Esophagus muscularis mucosa (tissue), 4 donors: ENCODE results near the gene PODXL2. TPM values are rescaled to one million over a fixed set of nuclear protein-coding genes. Genes with fewer than 3 reads are reported as not detected.

ENCODE experiments used
- DNase-seq: peaks from one replicate; pipeline ENCODE4 v3.0.0-alpha.2; 2017; ENCODE audit errors: extremely low spot score
- H3K27ac ChIP-seq, 4 donors: fragments of 200-600 bp; sonication (generic); replicated peaks in 1 of 4; 1 replicate in 3 of 4; 2 replicates in 1 of 4; pipeline ENCODE4 v1.5.1; 2016 to 2019; ENCODE audit warnings: mild to moderate bottlenecking in 1 of 4
- H3K27me3 ChIP-seq, 4 donors: fragments of 200-600 bp; sonication (generic); one replicate each; pipeline versions ENCODE4 v1.5.1 to v1.6.0; 2016 to 2019
- H3K36me3 ChIP-seq, 4 donors: fragments of 200-600 bp; sonication (generic); one replicate each; pipeline ENCODE4 v1.5.1; 2016 to 2019
- H3K4me1 ChIP-seq, 4 donors: fragments of 200-600 bp; sonication (generic); one replicate each; pipeline ENCODE4 v1.5.1; 2016 to 2019
- H3K4me3 ChIP-seq, 4 donors: fragments of 200-600 bp; sonication (generic); 1 replicate in 2 of 4; 2 replicates in 2 of 4; pipeline ENCODE4 v1.5.1; 2016 to 2019; ENCODE audit warnings: mild to moderate bottlenecking in 4 of 4, moderate library complexity in 1 of 4
- H3K9me3 ChIP-seq, 4 donors: fragments of 200-600 bp; sonication (generic); 1 replicate in 3 of 4; 2 replicates in 1 of 4; pipeline ENCODE4 v1.5.1; 2016 to 2019
- EP300 ChIP-seq: sonication (generic); formaldehyde crosslinking; IDR thresholded peaks from one replicate; pipeline ENCODE4 v1.6.1; 2017; ENCODE audit warnings: antibody characterized with exemption
- POLR2A ChIP-seq: fragments of 450-650 bp; IDR thresholded peaks from one replicate; pipeline ENCODE4 v1.6.1; 2017; ENCODE audit warnings: antibody characterized with exemption, moderate library complexity, mild to moderate bottlenecking, low read depth
- POLR2AphosphoS5 ChIP-seq, 2 donors: sonication (generic); formaldehyde crosslinking; IDR thresholded peaks; one replicate each; pipeline ENCODE4 v1.6.1; 2017; ENCODE audit warnings: antibody characterized with exemption in 2 of 2
- WGBS: methylation state at CpG from one replicate; pipeline ENCODE4 v1.1.5; 2018; 5-methylcytosine and 5-hydroxymethylcytosine counted together
- intact Hi-C: fragments of 100-400 bp; cut with DNase I; formaldehyde crosslinking; loops from one replicate; pipeline ENCODE4 v1.15.1; 2023
- total RNA-seq, 4 donors: library from RNA; depleted of rRNA; stranded (reverse); fragments of >200 nt; gene quantifications; one replicate each; pipeline versions ENCODE4 v1.1.0 to v1.2.1, GENCODE V29; 2016
- TF ChIP-seq, protein P1 (sequence below), 3 experiments: fragments of 200-600 bp in 2 of 3; fragments of 450-650 bp in 1 of 3; sonication (generic) in 2 of 3; IDR thresholded peaks; one replicate each; pipeline ENCODE4 v1.5.1; 2017 to 2019; ENCODE audit warnings: antibody characterized with exemption in 3 of 3, mild to moderate bottlenecking in 2 of 3, moderate library complexity in 1 of 3

PODXL2 gene
- total RNA-seq, 4 donors from 2014 or later = 1.7 to 3.1 (median 2.5) TPM

DNA sequence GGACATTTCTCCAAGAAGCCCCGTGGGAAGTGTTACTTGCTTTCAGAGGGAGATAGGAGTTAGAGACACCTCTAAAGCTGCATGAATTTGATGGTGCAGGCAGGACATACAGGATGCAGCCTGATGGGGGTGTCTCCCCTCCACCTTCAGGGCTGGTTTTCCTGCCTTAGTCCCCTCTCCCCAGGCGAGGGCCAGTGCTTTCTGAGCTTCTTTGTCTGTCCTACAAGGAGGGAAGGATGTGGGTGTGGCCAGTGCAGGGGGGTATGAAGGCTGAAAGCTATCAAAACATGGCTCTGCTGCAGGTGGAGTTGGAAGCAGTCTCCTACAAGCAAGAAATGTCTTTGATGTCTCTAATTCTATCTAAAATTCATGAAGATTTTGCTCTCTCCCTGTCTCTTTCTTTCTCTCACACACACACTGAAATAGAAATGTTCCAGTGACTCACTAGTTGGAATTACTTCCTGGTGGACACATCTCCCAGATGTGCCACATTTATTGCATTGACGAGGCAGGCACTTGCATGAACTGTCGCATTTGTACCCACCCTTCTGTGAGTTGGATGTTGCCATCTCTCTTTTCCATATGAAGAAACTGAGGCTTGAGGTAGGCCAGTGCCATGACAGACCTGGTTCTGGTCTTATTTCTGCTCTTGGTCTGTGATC, 13.9 kb upstream of the PODXL2 start:
- DNase-seq = no peak
- H3K27ac ChIP-seq = no peak overlapping the region
- intact Hi-C loops = no loop called here
- H3K36me3 ChIP-seq = peaks cover 2 to 66% (median 34%) of the 10 kb centered on the region in 4 donors
- H3K4me1 ChIP-seq = peaks cover 0 to 8% (median 0%) of the 10 kb centered on the region in 4 donors
- TF ChIP-seq, protein P1, sequence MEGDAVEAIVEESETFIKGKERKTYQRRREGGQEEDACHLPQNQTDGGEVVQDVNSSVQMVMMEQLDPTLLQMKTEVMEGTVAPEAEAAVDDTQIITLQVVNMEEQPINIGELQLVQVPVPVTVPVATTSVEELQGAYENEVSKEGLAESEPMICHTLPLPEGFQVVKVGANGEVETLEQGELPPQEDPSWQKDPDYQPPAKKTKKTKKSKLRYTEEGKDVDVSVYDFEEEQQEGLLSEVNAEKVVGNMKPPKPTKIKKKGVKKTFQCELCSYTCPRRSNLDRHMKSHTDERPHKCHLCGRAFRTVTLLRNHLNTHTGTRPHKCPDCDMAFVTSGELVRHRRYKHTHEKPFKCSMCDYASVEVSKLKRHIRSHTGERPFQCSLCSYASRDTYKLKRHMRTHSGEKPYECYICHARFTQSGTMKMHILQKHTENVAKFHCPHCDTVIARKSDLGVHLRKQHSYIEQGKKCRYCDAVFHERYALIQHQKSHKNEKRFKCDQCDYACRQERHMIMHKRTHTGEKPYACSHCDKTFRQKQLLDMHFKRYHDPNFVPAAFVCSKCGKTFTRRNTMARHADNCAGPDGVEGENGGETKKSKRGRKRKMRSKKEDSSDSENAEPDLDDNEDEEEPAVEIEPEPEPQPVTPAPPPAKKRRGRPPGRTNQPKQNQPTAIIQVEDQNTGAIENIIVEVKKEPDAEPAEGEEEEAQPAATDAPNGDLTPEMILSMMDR (IDR thresholded peaks at IDR 0.05) = no peak
- no peak for TF ChIP-seq EP300
- TF ChIP-seq POLR2AphosphoS5 (IDR thresholded peaks at IDR 0.05) = no peak
- no peak for TF ChIP-seq POLR2A
- 85% methylated on average over 4 of the region's 4 CpGs for WGBS
- no peaks in the 10 kb centered on the region for H3K9me3 ChIP-seq
- no peaks in the 10 kb centered on the region for H3K27me3 ChIP-seq
- no peak overlapping the region for H3K4me3 ChIP-seq

DNA sequence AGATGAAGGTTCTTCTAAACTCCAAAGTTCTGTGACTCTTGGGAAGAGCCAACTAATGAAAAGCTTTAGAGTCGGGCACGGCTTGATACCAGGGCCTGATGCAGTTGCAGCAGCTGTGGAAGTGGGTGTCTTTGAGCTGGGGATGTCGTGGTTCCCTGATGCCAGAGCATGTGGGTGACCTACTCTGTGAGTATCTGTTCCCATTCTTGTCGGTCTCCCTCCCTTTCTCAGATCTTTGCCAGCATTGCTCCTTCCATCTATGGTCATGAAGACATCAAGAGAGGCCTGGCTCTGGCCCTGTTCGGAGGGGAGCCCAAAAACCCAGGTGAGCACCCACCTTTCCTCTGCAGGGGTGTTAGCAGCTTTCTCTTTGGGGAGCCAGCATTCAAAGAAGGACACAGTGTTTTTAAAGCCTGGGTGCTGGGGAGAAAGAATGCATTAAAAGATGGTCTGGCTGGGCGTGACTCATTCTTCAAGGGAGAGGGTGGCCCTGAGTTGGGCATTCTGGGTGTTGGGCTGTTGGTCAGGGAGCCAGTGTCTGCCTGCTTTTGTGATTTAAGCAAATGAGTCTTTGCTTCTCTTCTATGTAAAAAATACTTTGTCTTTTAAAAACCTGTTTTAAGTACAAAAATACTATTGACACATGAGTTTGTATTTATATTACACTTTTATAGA, 13.2 kb upstream of the PODXL2 start:
- H3K27me3 ChIP-seq = no peaks in the 10 kb centered on the region
- WGBS = 85% methylated on average over 6 of the region's 6 CpGs
- peaks cover 0 to 66% (median 40%) of the 10 kb centered on the region in 4 donors for H3K36me3 ChIP-seq
- H3K27ac ChIP-seq = no peak overlapping the region
- H3K9me3 ChIP-seq = no peaks in the 10 kb centered on the region
- no peak for DNase-seq
- TF ChIP-seq EP300 (no peak), POLR2A (no peak), POLR2AphosphoS5 (IDR thresholded peaks at IDR 0.05) (no peak)
- TF ChIP-seq, protein P1 (IDR thresholded peaks at IDR 0.05) = no peak
- peaks cover 0 to 8% (median 0%) of the 10 kb centered on the region in 4 donors for H3K4me1 ChIP-seq
- no peak overlapping the region for H3K4me3 ChIP-seq
- intact Hi-C loops = no loop called here

DNA sequence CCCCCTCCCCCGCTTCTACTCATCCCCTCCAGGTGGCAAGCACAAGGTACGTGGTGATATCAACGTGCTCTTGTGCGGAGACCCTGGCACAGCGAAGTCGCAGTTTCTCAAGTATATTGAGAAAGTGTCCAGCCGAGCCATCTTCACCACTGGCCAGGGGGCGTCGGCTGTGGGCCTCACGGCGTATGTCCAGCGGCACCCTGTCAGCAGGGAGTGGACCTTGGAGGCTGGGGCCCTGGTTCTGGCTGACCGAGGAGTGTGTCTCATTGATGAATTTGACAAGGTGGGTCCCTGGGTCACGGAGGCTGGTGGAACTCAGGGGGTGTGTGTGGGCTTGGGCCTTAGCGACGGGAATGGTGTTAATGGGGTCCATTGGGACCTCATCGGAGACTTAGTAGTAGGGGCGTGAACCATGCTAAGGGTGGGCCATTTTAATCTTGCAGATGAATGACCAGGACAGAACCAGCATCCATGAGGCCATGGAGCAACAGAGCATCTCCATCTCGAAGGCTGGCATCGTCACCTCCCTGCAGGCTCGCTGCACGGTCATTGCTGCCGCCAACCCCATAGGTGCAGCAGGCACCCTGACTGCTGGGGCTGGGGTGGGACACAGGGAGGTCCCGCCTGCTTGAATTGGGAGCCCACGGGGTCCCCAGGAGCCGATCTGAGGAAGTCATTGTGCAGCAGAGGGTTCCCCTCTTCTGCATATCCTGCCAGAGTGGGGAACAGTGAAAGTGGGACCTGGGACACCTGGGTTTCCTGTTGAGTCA, 12.0 kb upstream of the PODXL2 start:
- Histone ChIP-seq H3K9me3 (no peaks in the 10 kb centered on the region), H3K27ac (no peak overlapping the region), H3K36me3 (peaks cover 0 to 72% (median 48%) of the 10 kb centered on the region in 4 donors), H3K4me3 (no peak overlapping the region), H3K27me3 (no peaks in the 10 kb centered on the region), H3K4me1 (peaks cover 0 to 8% (median 0%) of the 10 kb centered on the region in 4 donors)
- intact Hi-C loops = no loop called here
- 97% methylated on average over 17 of the region's 26 CpGs for WGBS
- TF ChIP-seq, protein P1 (IDR thresholded peaks at IDR 0.05) = no peak
- TF ChIP-seq POLR2AphosphoS5 (IDR thresholded peaks at IDR 0.05) (no peak), EP300 (no peak), POLR2A (no peak)
- no peak for DNase-seq

DNA sequence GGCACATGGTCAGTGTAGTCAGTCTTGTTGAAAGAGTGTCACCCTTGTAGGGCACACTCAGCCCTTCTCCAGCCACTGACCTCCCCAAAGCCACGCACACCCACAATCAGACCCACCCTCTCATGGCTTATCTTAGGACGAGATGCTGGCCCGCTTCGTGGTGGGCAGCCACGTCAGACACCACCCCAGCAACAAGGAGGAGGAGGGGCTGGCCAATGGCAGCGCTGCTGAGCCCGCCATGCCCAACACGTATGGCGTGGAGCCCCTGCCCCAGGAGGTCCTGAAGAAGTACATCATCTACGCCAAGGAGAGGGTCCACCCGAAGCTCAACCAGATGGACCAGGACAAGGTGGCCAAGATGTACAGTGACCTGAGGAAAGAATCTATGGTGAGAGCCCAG, 10.1 kb upstream of the PODXL2 start:
- peaks cover 0 to 65% (median 49%) of the 10 kb centered on the region in 4 donors for H3K36me3 ChIP-seq
- no peaks in the 10 kb centered on the region for H3K9me3 ChIP-seq
- 88% methylated on average over 8 of the region's 11 CpGs for WGBS
- no peak overlapping the region for H3K27ac ChIP-seq
- DNase-seq = no peak
- no peak overlapping the region for H3K4me3 ChIP-seq
- no peaks in the 10 kb centered on the region for H3K27me3 ChIP-seq
- TF ChIP-seq, protein P1 (IDR thresholded peaks at IDR 0.05) = no peak
- no peak for TF ChIP-seq POLR2A
- no peak for TF ChIP-seq EP300
- TF ChIP-seq POLR2AphosphoS5 (IDR thresholded peaks at IDR 0.05) = no peak
- intact Hi-C loops = no loop called here
- H3K4me1 ChIP-seq = no peaks in the 10 kb centered on the region
